ENCODE data around the gene KPTN.

GRCh38 chr19:47507012-47507411 lies 23.0 kb upstream of the KPTN start:
- TF ChIP-seq CTCF (IDR thresholded peaks at IDR 0.05 in 2 of 3, conservative IDR thresholded peaks at IDR 0.05 in 1 of 3; ENCODE audit: borderline replicate concordance in 1 of 3, insufficient read depth in 1 of 3, low read depth in 2 of 3, low read length in 2 of 3) (no peak), POLR2A (IDR thresholded peaks at IDR 0.05; ENCODE audit: borderline replicate concordance, extremely low read depth, insufficient read depth, insufficient read length) (no peak)

All from HCT116 (cell line).